ENCODE results near the gene PEX5.

DNA sequence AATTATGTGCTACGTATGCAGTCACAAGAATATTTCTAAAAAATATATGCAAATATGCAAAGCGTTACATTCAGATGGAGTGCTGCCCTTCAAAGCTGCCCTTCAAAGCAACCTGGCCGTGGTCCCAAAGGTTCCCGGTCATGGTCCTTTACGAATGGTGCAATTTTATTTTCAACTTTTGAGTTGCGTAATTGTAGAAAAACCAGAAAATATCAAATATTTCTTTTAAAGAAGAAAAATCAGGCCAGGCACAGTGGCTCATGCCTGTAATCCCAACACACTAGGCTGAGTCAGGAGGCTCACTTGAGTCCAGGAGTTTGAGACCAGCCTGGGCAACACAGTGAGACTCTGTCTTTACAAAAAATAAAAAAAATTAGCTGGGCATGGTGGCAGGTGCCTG lies 38.0 kb upstream of the PEX5 start:
- TF ChIP-seq, protein P1, sequence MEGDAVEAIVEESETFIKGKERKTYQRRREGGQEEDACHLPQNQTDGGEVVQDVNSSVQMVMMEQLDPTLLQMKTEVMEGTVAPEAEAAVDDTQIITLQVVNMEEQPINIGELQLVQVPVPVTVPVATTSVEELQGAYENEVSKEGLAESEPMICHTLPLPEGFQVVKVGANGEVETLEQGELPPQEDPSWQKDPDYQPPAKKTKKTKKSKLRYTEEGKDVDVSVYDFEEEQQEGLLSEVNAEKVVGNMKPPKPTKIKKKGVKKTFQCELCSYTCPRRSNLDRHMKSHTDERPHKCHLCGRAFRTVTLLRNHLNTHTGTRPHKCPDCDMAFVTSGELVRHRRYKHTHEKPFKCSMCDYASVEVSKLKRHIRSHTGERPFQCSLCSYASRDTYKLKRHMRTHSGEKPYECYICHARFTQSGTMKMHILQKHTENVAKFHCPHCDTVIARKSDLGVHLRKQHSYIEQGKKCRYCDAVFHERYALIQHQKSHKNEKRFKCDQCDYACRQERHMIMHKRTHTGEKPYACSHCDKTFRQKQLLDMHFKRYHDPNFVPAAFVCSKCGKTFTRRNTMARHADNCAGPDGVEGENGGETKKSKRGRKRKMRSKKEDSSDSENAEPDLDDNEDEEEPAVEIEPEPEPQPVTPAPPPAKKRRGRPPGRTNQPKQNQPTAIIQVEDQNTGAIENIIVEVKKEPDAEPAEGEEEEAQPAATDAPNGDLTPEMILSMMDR (IDR thresholded peaks at IDR 0.05): no peak
- no peak for TF ChIP-seq POLR2A (IDR thresholded peaks at IDR 0.05)

Data from heart left ventricle (tissue), 13 donors.